BE2C (cell line): ENCODE measurements around the gene EHD3.

ENCODE experiments used
- DNase-seq: peaks from one replicate; pipeline ENCODE4 v3.0.0-alpha.2; 2020
- H3K27me3 ChIP-seq: fragments of 250-450 bp; sonication (Bioruptor Pico); 2 replicates; pipeline ENCODE4 v1.5.1; 2020; ENCODE audit warnings: mild to moderate bottlenecking
- H3K36me3 ChIP-seq: fragments of 250-450 bp; sonication (Bioruptor Pico); 2 replicates; pipeline ENCODE4 v1.5.1; 2020; ENCODE audit warnings: mild to moderate bottlenecking
- H3K4me1 ChIP-seq: fragments of 250-450 bp; sonication (Bioruptor Pico); 2 replicates; pipeline ENCODE4 v1.5.1; 2020
- H3K4me3 ChIP-seq: 2 replicates; pipeline ENCODE4 v1.5.1; 2011; ENCODE audit warnings: low read depth, low read length
- H3K9me3 ChIP-seq: fragments of 250-450 bp; sonication (Bioruptor Pico); 2 replicates; pipeline ENCODE4 v1.5.1; 2020
- TF ChIP-seq, protein P1 (sequence below): IDR thresholded peaks from 2 replicates; pipeline ENCODE4 v1.5.1; 2012; ENCODE audit warnings: mild to moderate bottlenecking, low read depth, low read length

EHD3 gene

DNA sequence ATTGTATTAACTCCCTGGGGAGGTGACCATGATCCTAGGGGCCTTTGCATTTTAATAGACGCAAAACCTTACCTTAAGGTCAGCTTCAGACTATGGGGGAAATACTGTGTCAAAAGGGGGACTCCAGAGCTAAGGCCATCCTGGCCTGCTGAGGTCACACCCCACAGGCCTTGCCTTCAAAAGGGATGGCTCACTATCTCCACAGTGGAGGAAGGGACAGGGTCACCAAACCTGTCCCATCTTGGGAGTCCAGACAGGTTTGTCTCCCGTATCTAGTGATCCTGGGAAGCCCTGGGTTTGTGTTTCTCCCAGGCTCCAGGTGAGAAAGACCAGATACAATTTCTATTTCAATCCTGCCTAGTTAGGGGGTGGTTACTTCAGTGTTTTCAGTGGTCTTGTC, 41.6 kb upstream of the EHD3 start:
- TF ChIP-seq, protein P1, sequence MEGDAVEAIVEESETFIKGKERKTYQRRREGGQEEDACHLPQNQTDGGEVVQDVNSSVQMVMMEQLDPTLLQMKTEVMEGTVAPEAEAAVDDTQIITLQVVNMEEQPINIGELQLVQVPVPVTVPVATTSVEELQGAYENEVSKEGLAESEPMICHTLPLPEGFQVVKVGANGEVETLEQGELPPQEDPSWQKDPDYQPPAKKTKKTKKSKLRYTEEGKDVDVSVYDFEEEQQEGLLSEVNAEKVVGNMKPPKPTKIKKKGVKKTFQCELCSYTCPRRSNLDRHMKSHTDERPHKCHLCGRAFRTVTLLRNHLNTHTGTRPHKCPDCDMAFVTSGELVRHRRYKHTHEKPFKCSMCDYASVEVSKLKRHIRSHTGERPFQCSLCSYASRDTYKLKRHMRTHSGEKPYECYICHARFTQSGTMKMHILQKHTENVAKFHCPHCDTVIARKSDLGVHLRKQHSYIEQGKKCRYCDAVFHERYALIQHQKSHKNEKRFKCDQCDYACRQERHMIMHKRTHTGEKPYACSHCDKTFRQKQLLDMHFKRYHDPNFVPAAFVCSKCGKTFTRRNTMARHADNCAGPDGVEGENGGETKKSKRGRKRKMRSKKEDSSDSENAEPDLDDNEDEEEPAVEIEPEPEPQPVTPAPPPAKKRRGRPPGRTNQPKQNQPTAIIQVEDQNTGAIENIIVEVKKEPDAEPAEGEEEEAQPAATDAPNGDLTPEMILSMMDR, result no peak
- Histone ChIP-seq H3K4me1 (no peaks in the 10 kb centered on the region), H3K4me3 (no peak overlapping the region), H3K27me3 (no peaks in the 10 kb centered on the region), H3K9me3 (no peaks in the 10 kb centered on the region), H3K36me3 (no peaks in the 10 kb centered on the region)
- no peak for DNase-seq

DNA sequence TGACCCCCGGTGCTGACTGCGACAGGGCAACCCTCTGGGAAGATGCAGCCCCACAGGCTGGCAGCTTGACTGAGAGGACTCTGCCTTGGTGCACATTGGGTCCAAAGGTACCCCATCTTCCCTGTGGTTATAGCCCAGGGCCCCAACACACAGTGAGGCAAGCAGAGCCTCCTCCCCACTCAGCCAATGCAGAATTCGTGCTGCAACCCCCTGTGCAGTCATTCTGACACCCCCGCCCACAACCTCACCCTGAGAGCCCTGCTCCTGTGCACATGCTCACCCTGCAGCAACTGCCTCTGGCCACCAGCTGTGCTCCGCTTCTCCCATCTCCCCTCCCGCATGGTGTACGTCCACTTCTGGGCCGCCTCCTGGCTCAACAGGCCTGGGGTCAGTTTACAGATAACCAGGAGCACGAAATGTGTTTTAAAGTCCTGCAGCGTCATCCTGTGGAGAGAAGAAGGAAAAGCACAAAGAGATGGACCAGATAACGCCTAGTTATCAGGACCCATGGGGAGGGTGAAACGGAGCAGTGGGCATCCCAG, 41.0 kb upstream of the EHD3 start:
- Histone ChIP-seq H3K4me3 (no peak overlapping the region), H3K9me3 (no peaks in the 10 kb centered on the region), H3K27me3 (no peaks in the 10 kb centered on the region), H3K4me1 (no peaks in the 10 kb centered on the region), H3K36me3 (no peaks in the 10 kb centered on the region)
- TF ChIP-seq, protein P1, result 0 out of 2 replicates have a peak, but pooled peaks have one; percentile 8
- no peak for DNase-seq

DNA sequence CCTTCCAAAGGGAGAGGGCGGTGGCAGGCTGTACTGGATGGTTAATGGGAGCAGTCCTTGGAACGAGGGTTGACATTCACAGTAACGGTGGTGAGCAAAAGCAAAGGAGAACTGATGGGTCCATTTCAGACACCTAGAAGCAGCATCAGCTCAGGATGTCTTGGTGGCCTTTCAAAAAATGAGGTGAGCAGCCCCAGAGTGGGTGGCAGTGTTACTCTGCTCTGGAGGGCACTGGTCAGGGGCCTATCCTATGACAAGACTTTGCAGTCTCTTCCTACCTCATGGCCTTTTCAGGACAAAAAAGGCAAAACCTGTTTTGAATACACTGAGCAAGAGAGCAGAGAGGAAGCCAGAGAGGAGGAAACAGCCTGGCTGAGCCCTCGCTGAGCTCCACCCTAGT, 40.1 kb upstream of the EHD3 start:
- Histone ChIP-seq H3K9me3 (no peaks in the 10 kb centered on the region), H3K4me1 (no peaks in the 10 kb centered on the region), H3K36me3 (no peaks in the 10 kb centered on the region), H3K27me3 (no peaks in the 10 kb centered on the region), H3K4me3 (no peak overlapping the region)
- TF ChIP-seq, protein P1, result no peak
- no peak for DNase-seq

DNA sequence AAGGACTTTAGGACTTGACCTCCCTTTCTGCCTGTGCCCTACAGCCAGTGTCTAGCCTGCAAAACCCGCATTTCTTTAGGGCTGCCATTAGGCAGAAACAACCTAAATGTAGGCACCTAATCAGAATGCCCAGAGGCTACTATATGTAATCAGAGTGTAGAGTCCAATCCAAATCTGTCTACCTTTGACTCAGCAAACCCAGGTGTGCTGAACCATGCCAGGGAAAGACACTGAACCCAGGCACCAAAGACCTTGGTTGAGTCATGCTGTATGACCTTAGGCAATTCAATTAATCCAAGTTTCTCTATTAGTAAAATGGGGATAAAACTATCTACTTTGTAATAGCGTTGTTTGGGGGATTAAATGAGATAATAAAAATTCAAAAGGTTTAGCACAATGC, 37.3 kb upstream of the EHD3 start:
- DNase-seq, result no peak
- H3K36me3 ChIP-seq, result no peaks in the 10 kb centered on the region
- no peaks in the 10 kb centered on the region for H3K4me1 ChIP-seq
- no peaks in the 10 kb centered on the region for H3K9me3 ChIP-seq
- no peaks in the 10 kb centered on the region for H3K27me3 ChIP-seq
- TF ChIP-seq, protein P1, result no peak
- H3K4me3 ChIP-seq, result no peak overlapping the region

DNA sequence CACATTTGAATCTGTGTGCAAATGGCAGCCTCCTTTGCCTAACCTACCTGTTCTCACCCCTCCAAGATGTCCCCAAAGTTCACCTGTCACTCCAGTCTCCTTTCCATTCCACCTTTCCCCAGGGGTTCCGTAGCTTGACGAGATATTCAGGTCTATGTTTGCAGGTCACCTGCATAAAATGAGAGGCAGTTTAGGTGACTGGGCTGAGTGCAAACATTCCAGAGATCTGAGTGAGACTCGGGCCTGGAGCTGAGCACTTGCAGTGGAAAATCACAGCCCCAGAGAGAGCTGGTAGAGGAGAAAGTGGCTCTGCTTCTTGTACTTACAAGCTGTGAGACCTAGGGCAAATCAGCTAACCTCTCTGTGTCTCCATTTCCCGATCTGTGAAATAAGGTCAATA, 36.8 kb upstream of the EHD3 start:
- no peak overlapping the region for H3K4me3 ChIP-seq
- TF ChIP-seq, protein P1, result no peak
- no peaks in the 10 kb centered on the region for H3K4me1 ChIP-seq
- H3K27me3 ChIP-seq, result no peaks in the 10 kb centered on the region
- no peaks in the 10 kb centered on the region for H3K9me3 ChIP-seq
- no peak for DNase-seq
- H3K36me3 ChIP-seq, result no peaks in the 10 kb centered on the region

DNA sequence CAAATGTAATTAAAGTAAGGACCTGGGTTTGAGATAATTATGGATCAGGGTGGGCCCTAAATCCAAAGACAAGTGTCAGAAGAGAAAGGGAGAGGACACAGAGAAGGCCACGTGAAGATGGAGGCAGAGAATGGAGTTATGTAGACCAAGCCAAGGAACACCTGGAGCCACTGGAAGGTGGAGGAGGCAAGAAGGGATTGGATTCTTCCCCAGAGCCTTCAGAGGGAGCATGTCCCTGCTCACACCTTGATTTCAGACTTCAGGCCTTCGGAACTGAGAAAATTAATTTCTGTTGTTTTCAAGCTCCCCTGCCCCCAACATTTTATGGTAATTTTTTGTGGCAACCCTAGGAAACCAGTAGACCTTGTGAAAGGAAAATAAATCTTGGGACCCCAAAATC, 36.3 kb upstream of the EHD3 start:
- H3K27me3 ChIP-seq, result no peaks in the 10 kb centered on the region
- H3K9me3 ChIP-seq, result no peaks in the 10 kb centered on the region
- no peaks in the 10 kb centered on the region for H3K4me1 ChIP-seq
- DNase-seq, result no peak
- no peaks in the 10 kb centered on the region for H3K36me3 ChIP-seq
- TF ChIP-seq, protein P1, result no peak
- no peak overlapping the region for H3K4me3 ChIP-seq
